HG02885 (cell line): ENCODE data around the gene MEN1.

Experiments
- ATAC-seq: cut with Tn5 transposase; IDR thresholded peaks from one replicate; pipeline ENCODE4 v1.9.1; 2021; ENCODE audit warnings: mild to moderate bottlenecking; ENCODE audit not compliant: unreplicated experiment, poor library complexity

Gene MEN1

DNA sequence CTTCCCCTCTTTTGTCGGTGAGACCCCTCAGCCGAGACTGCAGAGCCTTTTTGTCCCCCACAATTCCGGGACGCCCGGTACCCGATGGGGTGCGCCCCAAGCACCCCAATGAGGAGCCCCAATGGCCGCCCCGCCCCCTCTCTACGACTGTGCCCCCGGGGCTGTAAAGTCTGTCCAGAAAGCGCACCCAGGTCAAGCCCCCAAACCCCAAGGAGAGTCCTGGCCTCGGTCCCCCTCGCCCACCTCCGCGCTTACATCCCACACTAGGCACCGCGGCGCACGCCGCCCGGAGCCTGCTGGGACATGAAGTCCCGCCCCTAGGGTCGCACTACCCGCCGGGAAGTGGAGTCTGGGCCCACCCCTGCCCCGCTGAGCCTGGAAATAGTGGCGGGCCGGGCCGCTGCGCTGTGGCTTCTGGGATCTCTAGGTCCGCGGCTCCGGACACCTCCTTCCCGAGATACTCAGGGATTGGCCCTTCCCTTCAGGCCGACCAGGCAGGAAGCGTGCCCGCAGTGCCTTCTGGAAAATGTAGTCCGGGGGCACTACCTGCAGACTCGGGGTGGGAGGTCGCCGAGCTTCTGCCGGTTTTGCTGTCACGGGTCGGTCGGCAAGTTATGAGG, at the start of gene MEN1:
Gene MEN1 (minus strand): TSS at position 281 of the 620 bp plus-strand sequence. CDS start 442 bp downstream, outside the sequence.
- peak; percentile 77 for ATAC-seq

DNA sequence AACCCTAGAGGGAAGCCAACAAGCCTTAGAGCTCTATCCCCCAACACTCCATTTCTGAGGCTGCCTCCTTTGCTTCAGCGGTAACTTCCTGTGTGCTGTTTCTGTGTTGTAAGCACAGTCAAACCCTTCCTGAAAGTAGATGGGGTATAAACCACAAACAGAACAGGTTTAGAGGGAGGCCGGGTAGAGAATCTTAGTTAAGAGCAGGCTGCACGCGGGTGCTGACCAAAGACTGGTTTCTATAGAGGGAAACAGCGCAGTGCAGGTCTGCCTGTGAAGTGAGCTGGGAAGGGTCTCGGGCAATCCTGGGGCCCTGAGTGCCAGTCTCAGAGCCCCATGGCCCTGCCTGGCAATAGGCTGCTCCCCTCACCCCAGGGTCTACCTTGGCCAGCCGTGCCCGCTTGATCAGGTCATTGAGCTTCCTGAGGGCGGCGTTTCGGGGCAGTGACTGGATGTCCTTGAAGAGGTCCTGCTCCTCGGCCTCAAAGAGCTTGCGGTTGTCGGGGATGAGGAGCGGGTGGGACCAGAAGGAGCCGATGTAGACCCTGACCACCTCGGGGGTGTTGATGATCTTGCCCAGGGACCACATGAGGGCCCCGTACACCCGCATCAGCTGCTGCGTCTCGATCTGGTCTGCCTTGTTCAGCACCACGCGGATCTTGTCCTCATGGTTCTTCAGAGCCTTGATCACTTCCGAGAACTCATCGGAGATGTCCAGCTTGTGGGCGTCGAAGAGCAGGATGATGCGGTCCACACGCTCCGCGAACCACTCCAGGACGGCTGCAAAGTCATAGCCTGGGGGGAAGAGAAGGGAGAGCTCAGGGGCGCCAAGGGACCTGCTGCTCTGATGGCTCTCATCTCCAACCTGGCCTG, 49.4 kb upstream of the MEN1 start:
- ATAC-seq = peak; percentile 71

DNA sequence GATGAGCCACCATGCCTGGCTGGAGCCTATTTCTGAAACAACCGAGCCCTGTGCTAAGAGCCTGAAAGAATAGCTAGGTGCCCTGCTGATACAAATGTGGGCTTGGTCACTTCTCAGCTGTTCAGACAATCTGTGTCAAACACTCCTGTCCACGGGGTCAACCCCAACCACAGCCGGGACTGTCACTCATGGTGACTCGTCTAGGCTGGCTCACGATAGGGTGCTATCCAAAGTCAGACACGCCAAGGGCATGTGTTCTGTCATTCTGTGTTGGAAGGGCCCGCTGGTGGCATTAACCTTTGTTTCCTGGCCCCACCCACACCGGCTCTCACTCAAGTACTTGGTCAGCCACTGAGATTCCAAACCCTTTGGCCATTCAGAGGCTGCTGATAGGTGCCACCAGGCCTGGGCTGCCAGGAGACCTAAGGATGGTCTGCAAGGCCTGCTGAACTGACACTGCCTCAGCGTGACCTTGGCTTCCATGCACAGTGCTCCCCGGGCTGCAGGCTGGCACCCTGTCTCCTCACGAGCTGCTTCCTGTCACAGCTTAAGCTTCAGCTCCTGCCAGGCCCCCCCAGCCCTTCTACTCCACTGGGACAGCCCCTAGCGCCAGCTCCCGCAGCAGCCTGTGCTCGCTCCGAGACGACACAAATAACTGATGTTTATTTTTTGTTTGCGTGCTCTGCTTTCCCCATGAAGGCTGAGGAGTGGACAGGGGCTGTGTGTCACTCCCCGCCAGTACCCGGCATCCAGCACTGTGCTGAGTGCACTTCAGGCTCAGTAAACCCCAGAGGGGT, 48.3 kb upstream of the MEN1 start:
- no peak for ATAC-seq

DNA sequence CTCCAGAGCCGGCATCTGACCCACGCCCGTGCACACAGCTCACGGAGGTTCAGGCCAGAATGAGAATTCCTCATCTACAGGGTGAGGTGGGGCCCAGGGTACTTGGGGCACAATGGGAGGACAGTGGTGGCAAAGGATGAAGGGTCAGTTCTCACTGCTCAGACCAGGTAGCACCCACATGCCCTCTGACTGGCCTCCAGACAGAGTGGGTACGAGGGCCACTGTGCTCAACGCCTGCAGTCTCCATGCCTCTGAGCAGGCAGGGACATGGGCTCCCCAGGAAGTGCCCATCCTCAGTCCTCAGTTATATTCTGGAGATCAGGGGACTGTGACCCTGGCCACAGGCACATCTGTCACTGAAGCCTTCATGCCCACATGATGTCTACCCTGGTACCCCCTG, 47.1 kb upstream of the MEN1 start:
- ATAC-seq = no peak

DNA sequence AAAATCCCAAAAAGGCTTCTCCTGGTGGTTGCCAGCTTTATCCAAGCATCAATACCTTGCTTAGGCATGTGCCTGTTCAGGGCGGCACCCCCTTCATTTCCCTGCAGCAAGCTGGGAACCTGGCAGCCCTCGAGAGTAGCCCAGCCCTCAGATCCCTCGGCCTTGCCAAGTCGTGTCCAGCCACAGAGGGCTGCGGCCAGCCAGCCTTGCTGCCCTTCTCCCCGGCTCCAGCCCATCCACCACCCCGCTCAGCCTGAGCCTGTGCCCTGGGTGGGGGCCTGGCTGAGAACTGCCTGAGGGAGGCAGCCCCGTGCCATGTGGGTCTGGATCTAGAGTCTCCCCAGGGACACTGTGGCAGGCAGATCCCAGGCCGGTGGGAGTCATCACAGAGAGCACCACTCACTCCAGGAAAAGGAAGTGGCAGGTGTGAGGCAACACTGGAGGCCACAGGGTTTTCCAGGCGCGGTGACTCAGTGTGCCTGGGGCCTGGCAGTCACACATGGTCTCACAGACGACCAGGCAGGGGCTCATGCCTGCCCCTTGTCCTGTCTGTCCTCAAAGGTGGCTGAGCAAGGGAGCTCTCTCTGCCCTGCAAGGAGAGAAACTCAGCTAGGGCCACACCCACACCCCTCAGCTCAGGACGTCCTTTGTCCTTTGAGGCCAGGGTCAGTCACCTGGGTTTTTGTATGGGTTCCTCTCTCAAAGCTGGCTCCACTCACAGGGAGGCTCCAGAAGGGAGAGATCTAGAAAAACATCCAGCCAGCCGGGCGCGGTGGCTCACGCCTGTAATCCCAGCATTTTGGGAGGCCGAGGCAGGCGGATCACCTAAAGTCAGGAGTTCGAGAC, 46.3 kb upstream of the MEN1 start:
- ATAC-seq = no peak

DNA sequence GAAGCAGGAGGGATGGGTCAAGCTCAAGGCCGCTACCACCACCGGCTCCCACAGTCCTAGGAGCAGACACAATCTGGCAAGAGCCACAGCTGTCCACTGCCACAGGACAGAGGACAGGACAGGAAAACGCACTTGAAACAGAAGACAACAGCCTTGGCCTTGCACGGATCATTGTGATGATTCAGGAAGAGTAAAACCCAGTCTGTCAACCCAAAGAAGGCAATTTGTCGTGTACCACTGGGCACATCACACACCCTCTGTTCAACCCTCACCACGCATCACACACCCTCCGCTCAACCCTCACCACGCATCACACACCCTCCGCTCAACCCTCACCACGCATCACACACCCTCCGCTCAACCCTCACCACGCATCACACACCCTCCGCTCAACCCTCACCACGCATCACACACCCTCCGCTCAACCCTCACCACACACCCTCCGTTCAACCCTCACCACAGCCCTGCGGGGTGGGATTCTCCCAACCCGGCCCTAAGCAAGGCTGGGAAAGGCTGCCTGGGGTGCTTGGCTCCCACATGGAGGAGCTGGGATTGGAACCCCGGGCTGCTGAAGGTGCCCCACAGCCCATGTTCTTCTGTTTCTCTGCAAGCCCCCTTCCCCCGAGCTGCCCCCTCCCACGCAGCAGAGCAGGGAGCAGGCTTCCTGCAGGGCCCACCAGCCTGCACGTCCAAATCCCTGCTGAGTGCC, 45.4 kb upstream of the MEN1 start:
- no peak for ATAC-seq

DNA sequence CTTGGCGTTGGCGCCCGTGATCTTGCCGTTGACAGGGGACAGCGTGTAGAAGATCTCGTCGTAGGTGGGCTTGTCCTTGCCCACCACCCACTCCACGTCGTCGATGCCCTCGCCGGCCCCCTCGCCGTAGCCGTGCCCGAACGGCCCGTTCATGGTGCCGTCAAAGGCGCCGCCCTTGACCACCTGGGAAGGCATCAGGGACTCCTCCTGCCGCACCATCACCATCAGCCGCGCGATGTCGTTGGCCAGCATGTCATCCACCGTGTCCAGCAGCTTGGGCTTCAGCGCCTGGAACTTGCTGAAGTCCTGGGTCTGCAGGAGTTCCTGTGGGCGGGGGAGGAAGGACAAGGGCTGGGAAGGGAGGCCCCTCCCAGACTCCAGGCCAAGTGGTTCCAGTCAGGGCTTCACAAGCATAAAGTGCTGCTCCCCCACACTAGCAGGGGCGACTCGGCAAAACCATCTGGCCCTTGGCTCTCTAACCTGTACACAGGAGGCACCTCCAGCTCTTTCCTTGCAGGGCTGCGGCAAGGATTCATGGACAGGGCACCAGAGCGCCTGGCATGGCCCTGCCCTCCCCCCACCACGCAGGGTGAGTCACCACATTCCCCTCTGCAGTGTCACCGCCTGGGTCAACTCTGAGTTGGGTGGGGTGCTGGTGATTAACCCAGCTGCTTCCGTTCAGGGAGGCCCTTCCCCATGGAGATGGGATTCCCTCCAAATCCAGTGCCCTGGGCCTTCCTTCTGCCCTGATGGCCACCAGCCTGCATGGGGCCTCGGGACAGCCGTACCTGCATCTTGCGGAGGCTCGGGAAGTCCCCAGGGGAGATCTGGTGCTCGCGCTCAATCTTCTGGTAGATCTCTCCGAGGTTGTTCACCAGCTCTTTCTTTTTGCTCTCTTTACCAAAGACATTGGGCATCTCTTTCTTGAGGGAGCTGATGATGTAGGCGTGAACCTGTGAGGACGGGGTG, 44.5 kb upstream of the MEN1 start:
- ATAC-seq = no peak

- no peak for ATAC-seq
These were observed 43.8 kb upstream of the MEN1 start for GRCh38 chr11:64854157-64854533.

GRCh38 chr11:64853709-64854108, 43.4 kb upstream of the MEN1 start:
- no peak for ATAC-seq

DNA sequence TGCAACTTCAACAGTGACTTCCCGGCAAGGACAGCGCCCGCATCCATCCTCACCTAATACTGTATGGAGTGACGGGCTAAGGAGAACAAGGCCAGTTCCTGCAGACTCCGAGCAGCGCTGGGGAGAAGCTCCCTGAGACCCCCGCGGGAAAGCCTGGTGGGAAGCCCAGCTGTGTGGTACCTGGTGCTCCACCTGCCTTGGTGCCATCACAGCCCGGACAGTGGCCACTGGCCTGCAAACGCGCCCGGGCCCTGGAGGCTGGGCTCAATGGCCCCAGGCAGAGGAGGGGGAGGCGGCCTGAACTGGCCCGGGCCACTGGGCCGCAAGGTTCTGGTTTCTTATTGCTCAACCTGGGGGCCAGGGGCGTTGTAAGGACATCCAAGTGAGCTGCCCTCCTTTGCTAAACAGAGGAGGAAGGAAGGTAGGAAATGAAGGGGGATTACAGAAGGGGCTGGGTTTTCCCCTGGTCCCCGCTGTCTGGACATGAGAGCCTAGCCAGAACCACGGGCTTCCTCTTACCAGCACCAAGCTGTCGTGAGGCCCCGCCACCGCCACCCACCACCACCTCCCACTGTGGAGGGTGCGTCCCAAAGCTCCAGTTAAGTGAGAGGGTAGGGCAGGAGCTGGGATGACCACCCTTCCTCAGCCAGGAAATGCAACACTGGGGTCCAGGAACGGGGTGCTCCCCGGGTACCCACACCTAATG, 42.6 kb upstream of the MEN1 start:
- ATAC-seq = no peak

DNA sequence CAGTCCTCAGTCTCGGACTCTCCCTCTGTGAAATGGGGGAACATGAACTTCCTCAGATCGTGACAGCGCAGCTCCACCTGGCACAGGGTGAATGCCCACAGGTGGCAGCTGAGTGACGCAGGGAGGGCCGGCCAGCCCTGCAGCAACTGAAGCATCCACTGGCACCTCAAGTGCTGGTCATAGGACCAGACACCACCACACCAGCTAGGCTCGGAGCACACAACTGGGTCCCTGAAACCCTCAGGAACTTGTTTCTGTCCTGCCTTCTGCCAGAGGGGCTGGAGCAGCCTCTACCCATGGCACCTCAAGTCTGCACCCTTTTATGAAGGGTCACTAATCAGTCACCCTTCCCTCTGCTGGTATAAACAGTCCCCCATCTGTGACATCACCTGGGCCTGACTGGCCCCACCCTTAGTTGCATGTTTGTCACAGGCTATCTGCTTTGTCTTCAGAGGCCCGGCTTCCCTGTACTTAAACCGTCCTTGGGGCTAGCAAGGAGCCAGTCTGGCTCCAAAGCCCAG, 41.5 kb upstream of the MEN1 start:
- no peak for ATAC-seq

DNA sequence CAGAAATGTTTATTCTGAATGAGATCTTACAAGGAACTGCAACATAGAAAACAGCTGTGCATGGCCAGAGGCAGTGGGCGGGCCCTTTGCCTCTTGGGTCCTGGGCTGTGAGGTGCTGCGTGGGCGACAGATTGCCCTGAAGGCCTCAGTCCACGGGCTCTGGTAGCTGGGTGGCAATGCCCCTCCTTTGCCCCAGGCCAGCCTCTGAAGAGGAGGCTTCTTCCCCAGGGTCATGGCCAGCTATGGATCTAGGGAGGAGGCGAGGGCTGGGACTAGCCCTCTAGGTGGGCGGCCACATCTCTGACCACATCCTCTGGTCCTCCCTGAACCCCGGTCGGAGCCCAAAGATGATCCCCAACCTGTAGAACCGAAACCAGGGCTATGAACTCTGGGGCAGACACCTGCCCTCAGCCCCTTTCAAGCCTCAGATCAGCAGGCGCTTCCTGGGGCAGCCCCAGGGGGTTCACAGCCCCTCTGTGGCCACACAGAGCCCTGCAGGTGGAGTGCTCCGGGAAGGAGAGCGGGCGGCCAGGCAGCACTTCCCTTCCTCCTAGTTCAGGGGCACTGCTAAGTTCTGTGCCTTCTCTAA, 40.7 kb upstream of the MEN1 start:
- ATAC-seq = peak; percentile 75

DNA sequence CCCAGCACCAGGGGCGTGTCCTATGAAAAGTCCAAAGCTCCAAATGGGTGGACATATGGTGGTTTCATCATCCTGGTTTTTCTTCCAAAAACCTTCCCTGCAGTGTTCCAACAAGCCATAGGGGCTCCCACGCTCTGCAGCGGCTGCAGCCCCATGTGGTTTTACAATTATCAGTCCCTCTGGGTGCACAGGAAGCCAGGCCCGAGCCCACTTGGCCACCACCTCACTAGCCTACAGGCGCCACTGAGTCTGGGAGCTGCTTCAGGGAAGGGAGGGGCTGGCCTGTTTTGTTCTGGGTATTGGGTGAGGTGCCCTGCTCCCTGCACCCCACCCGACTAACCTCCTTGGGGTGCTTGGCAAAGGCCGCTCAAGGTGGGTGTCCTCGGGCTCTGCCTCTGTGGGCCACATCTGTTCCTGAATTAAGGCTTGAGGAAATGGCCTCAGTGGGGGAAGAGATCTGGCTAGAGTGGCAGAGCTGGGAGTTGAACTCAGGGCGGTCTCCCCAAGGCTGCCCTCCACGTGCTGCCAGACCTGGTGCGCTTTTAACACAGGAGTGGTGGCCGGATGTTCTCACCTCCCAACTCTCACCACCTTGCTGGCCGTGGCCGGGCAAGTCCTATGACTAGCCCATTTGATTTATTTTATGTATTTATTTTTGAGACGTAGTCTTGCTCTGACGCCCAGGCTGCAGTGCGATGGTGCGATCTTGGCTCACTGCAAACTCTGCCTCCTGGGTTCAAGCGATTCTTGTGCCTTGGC, 39.4 kb upstream of the MEN1 start:
- ATAC-seq = no peak

DNA sequence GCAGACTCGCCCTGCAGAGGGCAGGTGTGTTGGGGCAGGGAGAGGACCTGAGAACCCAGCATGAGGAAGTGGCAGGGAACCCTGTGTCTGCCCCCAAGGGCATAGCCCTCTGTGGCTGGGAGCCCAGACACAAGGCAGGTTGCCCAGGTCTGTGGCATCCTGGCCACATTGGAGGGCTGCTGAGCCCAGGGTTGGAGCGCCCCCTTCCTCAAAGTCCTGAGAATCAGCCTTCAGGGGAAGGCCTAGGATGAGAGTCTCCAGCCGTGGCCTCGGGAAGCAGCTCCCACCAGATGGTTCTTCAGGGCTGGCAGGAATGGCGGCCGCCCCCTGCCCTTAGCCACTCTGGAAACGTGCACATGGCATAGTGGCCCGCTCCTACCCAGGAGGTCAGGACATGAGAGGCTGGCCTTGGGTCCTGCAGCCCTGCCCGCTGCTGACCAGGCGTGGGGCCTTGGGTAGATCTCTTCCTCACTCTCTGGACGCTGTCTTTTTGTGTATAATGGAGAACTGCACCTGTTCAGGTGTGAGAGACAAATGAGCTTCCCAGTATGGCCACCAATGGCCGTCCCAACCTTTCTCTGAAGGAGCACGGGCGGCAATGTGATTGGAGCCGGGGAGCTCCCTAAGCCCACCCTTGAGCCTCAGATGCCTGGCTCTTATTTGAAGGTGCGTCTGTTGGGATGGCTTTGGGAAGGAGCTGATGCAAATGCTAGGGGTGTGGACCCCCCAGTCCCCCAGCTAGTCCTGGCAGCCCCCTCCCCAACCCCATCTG, 38.7 kb upstream of the MEN1 start:
- ATAC-seq = no peak

DNA sequence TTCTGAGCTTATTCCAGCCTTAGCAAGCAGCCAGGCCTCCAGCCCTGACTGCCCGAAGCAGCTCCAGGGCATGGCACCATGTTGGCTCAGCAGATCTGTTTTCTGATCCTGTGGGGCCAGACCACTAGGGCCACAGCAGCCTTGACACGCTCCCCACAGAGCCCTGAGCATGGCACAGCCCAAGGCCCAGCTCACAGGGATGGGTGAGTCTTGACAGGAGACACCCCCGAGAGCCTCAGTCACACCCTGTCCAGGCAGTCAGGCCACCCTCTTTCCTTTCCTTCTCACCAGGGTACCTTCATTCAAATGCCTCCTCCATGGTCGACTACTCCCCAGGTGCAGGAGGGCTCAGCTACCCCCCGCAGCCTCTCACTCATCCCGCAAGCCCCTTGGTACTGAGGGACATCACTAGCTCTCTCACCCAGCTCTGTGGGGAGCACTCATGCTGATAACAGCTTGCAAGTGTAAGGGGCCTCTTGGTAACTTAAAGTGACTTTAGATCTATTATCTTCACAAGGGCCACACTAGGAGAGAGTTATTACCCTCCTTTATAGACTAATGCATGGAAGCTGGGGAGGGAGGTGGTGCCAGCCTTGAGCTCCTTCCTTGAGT, 38.0 kb upstream of the MEN1 start:
- no peak for ATAC-seq
